Activated T-cell treated with anti-CD3 and anti-CD28 coated beads for 4 hours (primary cell): ENCODE data around the gene CHST8.

Experiments
- DNase-seq: peaks from one replicate; pipeline ENCODE4 v3.0.0-alpha.2; 2020

CHST8 gene

GRCh38 chr19:33674626-33675367 is 53.0 kb downstream of the CHST8 start:
- DNase-seq: no peak

GRCh38 chr19:33675501-33676124 is 53.9 kb downstream of the CHST8 start:
- DNase-seq: no peak

GRCh38 chr19:33676999-33677665 is 55.4 kb downstream of the CHST8 start:
- DNase-seq: no peak

- DNase-seq: no peak
These were observed 56.1 kb downstream of the CHST8 start for GRCh38 chr19:33677745-33678426.

- no peak for DNase-seq
These were observed 57.2 kb downstream of the CHST8 start for GRCh38 chr19:33678796-33679585.

- no peak for DNase-seq
These were observed 57.9 kb downstream of the CHST8 start for GRCh38 chr19:33679696-33680095.

GRCh38 chr19:33681081-33681680 is 59.4 kb downstream of the CHST8 start:
- DNase-seq: no peak

- DNase-seq: no peak
These were observed 62.3 kb downstream of the CHST8 start for GRCh38 chr19:33683881-33684537.

- no peak for DNase-seq
These were observed 62.9 kb downstream of the CHST8 start for GRCh38 chr19:33684538-33685232.

- DNase-seq: no peak
These were observed 63.8 kb downstream of the CHST8 start for GRCh38 chr19:33685541-33685940.

- DNase-seq: no peak
These were observed 64.5 kb downstream of the CHST8 start for GRCh38 chr19:33686262-33686661.

- no peak for DNase-seq
These were observed 65.1 kb downstream of the CHST8 start for GRCh38 chr19:33686687-33687480.

GRCh38 chr19:33687481-33688170 is 65.9 kb downstream of the CHST8 start:
- DNase-seq: no peak

- DNase-seq: no peak
These were observed 66.6 kb downstream of the CHST8 start for GRCh38 chr19:33688171-33688992.

GRCh38 chr19:33689138-33689746 is 67.5 kb downstream of the CHST8 start:
- DNase-seq: no peak

GRCh38 chr19:33689868-33690267 is 68.1 kb downstream of the CHST8 start:
- DNase-seq: no peak

GRCh38 chr19:33690378-33691029 is 68.8 kb downstream of the CHST8 start:
- DNase-seq: no peak

GRCh38 chr19:33691030-33691427 is 69.3 kb downstream of the CHST8 start:
- DNase-seq: no peak
